ENCODE data around the gene CST8. TPM values are rescaled to one million over a fixed set of nuclear protein-coding genes. Genes with fewer than 3 reads are reported as not detected.

The CST8 gene
- polyA plus RNA-seq, 4 donors: not detected

DNA sequence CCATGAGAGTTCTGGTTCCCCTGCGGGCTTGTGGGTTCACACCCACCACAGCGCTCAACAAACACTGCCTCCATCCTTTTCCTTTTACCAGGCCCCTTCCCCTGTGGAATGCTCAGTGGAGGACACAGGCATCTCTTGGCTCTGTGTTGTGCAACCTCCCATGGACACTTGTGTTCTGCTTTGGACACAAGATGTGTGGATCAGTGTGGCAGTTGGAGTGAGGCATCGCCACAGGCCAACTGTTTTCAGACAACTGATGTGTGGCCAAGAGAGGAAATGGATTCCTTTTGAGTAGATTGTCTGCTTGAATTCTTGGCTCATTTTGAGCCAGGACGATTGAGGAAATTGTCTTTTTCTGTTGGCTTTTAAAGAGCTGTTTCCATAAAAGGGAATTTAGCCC lies 26.8 kb downstream of the CST8 start:
- DNase-seq (ENCODE audit: low read depth in 4 of 4, low spot score in 3 of 4): no peak

DNA sequence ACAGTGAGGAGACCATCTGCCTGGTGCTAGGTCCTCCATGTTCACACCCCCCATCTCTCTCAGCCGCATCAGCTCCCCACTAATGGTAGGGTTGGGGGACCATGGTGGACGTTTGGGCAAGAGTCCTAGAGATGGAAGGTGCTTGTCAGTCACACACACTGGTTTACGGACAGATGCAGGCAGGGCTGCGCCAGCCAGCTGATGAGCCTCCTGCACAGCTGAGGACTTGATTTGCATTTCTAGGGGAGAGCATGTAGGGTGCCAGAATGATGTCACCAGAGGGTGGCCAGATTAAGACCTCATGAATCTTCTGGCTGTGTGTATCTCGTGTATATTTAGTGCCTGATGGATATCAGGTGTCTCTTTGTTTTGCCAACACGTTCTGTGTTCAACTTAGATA lies 28.6 kb downstream of the CST8 start:
- DNase-seq (ENCODE audit: low read depth in 4 of 4, low spot score in 3 of 4): no peak

DNA sequence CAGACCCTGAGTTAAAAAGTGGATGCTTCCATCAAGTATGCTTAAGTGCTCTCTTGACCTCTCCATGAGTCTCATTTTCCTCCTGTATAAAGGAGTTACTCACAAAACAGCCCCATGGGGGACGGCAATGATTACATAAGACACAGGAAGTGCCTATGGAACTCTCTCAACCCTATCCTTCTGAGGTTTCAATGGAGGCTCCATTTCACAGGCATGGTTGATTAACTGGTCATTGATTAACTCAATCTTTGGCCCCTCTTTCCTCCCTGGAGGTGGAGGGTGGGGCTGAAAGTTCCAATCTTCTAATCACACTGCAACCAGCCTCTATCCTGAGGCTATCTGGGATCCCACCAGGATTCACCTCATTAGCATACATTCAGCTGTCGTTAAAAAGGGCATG lies 29.3 kb downstream of the CST8 start:
- peak in 1 of 4 donors; percentile 26 for DNase-seq (ENCODE audit: low read depth in 4 of 4, low spot score in 3 of 4)

DNA sequence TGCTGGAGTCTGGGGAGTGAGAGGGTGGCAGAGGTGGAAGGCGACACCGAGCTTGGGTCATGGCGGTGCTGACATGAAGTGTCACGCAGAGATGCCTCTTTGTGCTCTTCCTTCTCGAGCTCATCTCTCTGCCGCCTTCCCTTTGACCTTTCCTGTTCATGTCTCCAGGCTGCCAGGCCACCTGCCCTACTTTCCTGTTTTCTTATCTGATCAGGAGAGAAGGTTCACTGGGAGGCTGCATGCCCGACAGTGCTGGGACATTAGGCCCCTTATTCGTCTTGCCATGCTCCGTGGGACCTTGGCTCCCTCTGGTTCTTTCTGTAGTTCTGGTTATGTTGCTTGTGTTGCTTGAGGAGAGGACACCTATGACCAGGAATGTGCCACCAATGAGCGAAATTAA lies 33.2 kb downstream of the CST8 start:
- no peak for DNase-seq (ENCODE audit: low read depth in 4 of 4, low spot score in 3 of 4)

DNA sequence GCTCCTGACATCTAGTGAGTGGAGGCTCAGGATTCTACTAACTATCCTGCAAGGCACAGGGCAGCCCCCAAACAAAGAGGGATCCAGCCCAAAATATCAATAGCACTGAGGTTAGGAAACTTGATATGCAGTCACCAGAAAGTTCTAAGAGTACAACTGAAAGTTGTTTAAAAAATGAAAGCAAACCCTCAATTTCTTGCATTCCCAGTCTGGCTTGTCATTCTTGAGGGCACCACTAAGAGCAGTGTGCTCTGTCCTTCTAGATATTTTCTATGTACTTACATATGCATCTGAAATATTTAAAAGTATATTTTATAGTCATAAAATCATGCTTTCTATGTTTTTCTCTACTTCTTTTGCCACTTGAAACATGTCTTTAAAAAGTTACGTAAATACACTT lies 35.9 kb downstream of the CST8 start:
- no peak for DNase-seq (ENCODE audit: low read depth in 4 of 4, low spot score in 3 of 4)

DNA sequence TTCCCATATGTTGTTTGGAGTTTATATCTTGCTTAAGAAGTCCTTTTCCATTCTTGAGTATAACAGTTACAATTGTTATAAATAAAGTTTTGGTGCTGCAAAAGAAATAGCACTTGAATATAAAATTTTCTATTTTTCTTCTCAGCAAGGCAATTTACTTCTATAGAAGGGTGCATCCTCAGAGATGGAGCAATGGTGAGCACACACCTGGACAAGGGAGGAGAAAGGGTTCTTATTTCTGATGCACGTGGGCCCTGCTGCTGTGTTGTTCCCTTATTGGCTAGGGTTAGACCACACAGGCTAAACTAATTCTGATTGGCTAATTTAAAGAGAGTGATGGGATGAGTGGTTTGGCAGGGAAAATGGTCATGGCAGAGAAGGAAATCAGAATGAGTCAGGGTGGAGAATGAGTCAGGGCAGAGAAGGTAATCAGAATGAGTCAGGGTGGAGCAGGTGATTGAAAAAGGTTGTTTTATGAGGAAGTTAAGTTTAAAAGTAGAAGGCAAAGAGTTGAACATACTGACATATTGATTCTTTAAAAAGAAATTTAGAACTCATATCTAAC lies 38.0 kb downstream of the CST8 start:
- no peak for DNase-seq (ENCODE audit: low read depth in 4 of 4, low spot score in 3 of 4)

DNA sequence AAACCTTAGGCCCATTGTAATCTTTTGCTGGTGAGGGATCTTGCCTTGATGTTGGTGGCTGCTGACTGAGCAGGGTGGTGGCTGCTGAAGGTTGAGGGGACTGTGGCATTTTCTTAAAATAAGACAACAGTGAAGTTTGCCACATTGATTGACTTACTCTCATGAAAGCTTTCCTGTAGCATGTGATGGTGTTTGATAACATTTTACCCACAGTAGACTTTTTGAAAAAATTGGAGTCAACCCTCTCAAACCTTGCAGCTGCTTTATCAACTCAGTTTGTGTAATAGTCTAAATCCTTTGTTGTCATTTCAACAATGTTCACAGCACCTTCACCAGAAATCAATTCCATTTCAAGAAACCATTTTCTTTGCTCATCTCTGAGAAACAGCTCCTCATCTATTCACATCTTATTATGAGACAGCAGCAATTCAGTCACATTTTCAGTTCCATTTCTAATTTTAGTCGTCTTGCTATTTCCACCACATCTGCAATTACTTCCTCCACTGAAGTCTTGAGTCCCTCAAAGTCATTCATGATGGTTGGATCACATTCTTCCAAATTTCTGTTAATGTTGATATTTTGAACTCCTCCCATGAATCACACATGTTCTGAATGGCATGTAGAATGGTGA lies 40.1 kb downstream of the CST8 start:
- DNase-seq (ENCODE audit: low read depth in 4 of 4, low spot score in 3 of 4): no peak

DNA sequence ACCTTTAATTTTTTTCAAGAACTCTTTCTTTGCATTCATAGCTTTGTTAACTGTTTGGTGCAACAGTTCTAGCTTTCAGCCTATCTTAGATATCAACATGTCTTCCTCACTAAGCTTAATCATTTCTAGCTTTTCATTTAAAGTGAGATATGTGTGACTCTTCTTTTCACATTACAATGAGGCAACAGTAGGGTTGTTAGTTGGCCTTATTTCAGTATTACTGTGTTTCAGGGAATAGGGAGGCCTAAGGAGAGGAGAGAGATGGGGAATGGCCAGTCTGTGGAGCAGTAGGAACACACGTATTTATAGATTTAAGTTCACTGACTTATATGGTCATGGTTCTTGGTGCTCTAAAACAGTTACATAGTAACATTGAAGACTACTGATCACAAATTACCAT lies 41.6 kb downstream of the CST8 start:
- no peak for DNase-seq (ENCODE audit: low read depth in 4 of 4, low spot score in 3 of 4)

DNA sequence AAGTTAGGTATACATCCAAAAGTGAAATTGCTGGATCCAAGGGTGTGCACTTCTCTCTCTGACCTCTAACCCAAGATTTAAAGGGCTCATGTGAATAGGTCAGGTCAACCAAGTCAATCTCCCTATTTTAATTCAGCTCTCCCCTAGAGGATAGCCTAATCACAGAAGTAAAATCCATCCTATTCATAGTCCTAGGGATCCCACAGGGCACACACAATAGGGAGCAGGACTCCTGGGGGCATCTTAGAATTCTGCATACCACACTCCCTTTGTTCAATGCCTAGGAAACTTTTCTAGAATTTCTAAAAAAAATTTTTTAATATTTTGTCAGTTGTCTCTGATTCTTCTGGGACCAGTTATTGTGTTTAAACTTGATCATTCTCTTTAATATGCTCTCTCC lies 42.2 kb downstream of the CST8 start:
- no peak for DNase-seq (ENCODE audit: low read depth in 4 of 4, low spot score in 3 of 4)

DNA sequence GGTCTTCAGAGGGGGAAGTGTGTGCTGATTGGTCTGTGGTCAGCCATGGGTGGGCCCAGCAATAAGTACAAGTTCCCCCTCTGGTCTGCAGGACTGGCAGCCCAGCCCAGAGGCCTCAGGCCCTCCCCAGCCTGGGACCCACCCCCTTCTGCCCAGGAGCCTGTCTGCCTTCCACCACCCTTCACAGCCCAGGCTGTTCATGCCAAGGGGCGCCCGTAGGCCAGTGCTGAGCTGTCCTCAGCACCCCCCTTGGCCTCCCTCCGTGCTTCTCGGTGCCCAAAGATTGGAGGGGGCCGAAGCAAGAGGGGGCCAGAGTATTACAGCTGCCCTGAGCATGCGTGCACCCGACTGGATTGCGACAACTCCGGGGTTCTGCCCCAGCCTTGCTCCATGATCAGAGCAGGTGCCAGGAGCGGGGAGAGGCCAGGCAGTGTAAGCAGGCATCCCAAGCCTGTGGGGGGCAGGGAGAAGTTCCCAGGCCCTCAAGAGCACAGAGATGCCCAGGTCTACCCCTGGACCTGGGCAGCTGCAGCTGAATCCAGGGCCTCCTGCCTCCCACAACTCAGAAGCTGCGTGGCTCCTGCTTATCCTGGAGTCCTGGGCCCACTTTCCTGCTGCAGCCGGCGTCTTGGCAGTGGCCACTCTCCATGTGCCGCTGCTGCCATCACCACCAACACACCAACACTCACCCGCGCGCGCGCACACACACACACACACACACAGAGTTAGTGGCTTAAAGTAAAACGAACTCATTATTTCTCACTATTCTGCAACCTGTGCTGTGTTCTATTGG lies 44.1 kb downstream of the CST8 start:
- no peak for DNase-seq (ENCODE audit: low read depth in 4 of 4, low spot score in 3 of 4)

DNA sequence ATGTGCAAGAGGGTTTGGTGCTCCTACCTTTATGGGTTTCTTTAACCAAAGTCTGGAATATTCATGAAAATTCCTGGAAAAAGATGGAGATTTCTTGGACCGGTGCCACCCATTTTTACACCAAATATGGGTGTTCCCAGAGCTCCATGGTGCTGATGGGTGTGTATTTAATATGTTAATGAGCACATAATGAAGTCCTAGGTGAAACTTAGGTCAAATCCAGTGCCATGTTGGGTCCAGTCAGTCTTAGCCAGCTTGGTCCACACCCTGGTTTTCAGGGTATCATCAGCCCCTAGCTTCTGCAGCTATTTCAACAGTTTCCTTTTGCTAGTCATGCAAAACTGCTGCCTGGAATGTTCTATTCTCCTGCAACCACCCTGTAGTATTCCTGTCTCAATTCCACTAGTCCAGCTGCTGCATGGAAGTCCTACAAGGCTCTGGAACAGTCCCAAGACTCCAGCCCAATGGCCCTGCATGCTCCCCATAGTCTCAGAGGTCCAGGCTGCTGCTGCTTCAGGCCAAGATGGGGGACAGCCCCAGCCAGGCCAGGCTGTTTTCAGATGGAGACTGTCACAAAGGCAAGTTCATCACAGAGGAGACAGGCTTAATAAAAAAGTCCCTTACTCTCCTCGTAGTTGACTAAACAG lies 45.5 kb downstream of the CST8 start:
- no peak for DNase-seq (ENCODE audit: low read depth in 4 of 4, low spot score in 3 of 4)

DNA sequence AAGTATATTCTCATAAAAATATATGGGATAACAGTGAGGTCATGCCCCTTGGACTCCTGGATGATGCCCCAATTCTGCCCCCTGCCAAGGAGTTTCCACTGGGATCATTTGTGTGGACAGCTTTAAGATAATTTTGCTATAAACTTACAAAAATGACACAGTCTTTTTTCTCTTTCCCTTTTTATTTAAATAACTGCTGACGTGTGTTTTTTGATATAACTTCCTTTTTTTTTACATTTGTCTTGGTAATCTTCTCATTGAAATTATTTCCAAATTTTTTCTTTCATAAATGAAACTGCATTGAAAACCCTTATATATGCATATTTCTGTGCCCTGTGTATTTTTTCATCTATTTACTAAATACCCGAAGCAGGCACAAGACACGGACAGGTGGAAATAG lies 46.1 kb downstream of the CST8 start:
- DNase-seq (ENCODE audit: low read depth in 4 of 4, low spot score in 3 of 4): no peak

DNA sequence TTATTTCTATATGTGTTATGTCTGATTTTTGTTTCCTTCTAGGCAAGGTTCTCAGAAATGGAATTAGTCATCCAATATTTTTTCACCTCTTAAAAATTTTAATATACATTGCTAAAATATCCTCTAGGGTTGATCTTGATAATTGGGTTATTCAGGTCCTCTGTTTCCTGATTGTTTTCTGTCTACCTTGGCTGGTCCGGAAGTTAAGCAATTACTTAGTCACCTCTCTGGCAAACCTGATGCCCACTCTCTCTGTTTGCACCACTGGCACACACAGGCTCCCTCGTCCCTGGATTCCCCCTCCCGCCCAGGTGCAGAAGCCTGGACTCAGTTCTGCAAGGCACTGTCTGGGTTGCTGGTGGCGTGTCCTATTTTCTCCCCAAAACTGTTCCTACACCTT lies 49.7 kb downstream of the CST8 start:
- DNase-seq (ENCODE audit: low read depth in 4 of 4, low spot score in 3 of 4): no peak

DNA sequence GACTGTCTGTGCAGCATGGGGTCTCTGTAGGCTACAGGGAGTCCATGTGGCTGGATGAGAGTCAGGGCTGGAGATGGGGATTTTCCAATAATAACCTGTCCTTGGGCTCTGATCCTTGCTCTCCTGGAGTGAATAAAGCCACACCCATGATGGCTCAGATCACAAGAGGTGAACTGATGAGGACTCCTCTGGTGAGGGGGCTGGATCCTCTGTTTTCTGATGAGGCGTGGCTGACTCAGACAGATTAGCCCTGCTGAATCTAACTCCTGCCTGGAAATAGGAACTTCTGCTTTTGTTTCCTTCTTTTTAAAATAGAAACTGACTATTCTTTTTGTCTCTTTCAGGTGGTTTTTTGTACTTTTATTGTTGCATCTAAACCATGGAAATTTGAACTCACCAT lies 50.4 kb downstream of the CST8 start:
- no peak for DNase-seq (ENCODE audit: low read depth in 4 of 4, low spot score in 3 of 4)

DNA sequence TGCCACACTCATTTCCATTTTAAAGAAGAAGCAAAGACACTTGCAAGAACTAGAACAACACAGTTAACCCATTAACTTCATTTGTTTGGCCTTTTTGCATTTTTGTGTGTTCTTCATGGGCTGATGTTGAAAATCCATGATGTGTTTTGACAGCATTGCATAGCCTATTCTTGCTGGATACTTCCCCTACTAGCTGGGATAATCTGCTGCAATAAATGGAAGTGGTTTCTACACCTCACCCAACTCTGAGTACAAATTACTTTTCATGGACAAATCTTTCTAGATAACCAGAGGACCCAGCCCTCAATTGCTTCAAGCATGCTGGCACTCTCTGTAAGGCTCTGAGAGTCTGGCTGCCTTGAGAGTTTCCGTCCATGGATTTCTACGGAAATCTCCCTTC lies 50.9 kb downstream of the CST8 start:
- DNase-seq (ENCODE audit: low read depth in 4 of 4, low spot score in 3 of 4): no peak

DNA sequence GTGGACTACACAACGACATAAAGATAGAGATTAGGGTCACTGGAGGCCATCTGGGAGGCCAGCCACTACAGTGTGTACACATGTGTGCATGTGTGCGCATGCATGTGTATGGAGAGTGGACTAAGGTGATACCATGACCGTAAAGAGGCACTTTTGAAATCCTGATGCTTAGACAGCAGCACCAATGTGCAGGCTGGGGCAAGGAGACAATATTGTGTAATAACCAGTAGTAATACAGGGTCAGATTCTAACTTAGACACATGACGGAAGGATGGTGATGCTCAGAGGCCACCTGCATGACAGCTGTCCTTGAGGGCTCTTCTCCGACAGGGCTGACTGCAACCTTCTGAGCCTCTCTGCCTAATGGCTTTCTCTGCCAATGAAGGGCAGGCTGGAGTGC lies 51.9 kb downstream of the CST8 start:
- DNase-seq (ENCODE audit: low read depth in 4 of 4, low spot score in 3 of 4): no peak

DNA sequence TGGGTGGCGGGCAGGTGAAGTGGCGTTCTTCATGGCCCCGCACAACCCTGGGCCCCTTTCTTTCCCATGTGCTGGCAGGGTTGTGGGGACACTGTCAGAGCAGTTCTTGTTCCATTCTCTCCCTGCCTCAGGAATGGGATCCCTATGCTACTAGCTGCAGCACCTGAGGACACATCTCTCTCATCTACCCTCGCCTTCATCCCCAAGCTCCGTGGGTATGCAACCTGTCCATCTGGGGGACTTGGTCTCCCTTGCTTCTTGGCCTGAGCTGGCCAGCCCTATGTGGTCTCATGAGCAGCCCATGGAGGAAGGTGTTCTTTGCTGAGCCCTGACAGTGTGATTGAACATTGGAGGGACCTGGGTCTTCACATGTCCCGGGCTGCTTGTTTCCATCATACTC lies 53.2 kb downstream of the CST8 start:
- no peak for DNase-seq (ENCODE audit: low read depth in 4 of 4, low spot score in 3 of 4)

Other genes starting within 250 kb of the CST8 start
- 10 to 100 TPM; 18.0 to 23.2 (median 20.6) TPM for gene NXT1, start 140.3 kb upstream of the CST8 start, polyA plus RNA-seq (ENCODE audit: insufficient read length in 4 of 4)
- 10 to 100 TPM; 13.4 to 18.9 (median 16.5) TPM for gene GZF1, start 128.9 kb upstream of the CST8 start, polyA plus RNA-seq (ENCODE audit: insufficient read length in 4 of 4)
- gene NAPB, start 69.6 kb upstream of the CST8 start, polyA plus RNA-seq (ENCODE audit: insufficient read length in 4 of 4): 10 to 100 TPM; 13.5 to 24.5 (median 19.3) TPM
- gene CSTL1, start 51.4 kb upstream of the CST8 start, polyA plus RNA-seq (ENCODE audit: insufficient read length in 4 of 4): not detected
- not detected for gene CST11, start 38.2 kb upstream of the CST8 start, polyA plus RNA-seq (ENCODE audit: insufficient read length in 4 of 4)
- not detected for gene CST9L, start 77.4 kb downstream of the CST8 start, polyA plus RNA-seq (ENCODE audit: insufficient read length in 4 of 4)
- gene CST9, start 114.8 kb downstream of the CST8 start, polyA plus RNA-seq (ENCODE audit: insufficient read length in 4 of 4): not detected
- 100 to 1,000 TPM; 129 to 191 (median 160) TPM for gene CST3, start 146.8 kb downstream of the CST8 start, polyA plus RNA-seq (ENCODE audit: insufficient read length in 4 of 4)
- gene CST4, start 197.9 kb downstream of the CST8 start, polyA plus RNA-seq (ENCODE audit: insufficient read length in 4 of 4): not detected

Measured in left renal pelvis (tissue), 4 donors.